Adrenal gland (tissue), 5 donors: ENCODE measurements around the gene CCIN.
"Not testable (repeated sequence)": the region's sequence is repeated elsewhere in the genome, so short reads cannot be mapped to it uniquely, and the experiment has no call there.

Experiments used
- POLR2A ChIP-seq, 2 donors: fragments of 450-650 bp; IDR thresholded peaks; one replicate each; pipeline ENCODE4 v1.6.1; 2017; ENCODE audit warnings: antibody characterized with exemption in 2 of 2, mild to moderate bottlenecking in 2 of 2, moderate library complexity in 1 of 2
- TF ChIP-seq, protein P1 (sequence below), 6 experiments: fragments of 450-650 bp in 4 of 6; fragments of 200-600 bp in 2 of 6; sonication (generic) in 1 of 6; IDR thresholded peaks; 1 replicate in 5 of 6; 2 replicates in 1 of 6; pipeline versions ENCODE4 v1.5.1 to v1.8.0; 2016 to 2021; ENCODE audit warnings: antibody characterized with exemption in 6 of 6, mild to moderate bottlenecking in 2 of 6, moderate library complexity in 1 of 6
- donor health status: DM: no; HTN: no; CAD: no.

GRCh38 chr9:36160126-36160525 lies 9.1 kb upstream of the CCIN start:
- TF ChIP-seq POLR2A (IDR thresholded peaks at IDR 0.05) = not testable (repeated sequence)
- TF ChIP-seq, protein P1, sequence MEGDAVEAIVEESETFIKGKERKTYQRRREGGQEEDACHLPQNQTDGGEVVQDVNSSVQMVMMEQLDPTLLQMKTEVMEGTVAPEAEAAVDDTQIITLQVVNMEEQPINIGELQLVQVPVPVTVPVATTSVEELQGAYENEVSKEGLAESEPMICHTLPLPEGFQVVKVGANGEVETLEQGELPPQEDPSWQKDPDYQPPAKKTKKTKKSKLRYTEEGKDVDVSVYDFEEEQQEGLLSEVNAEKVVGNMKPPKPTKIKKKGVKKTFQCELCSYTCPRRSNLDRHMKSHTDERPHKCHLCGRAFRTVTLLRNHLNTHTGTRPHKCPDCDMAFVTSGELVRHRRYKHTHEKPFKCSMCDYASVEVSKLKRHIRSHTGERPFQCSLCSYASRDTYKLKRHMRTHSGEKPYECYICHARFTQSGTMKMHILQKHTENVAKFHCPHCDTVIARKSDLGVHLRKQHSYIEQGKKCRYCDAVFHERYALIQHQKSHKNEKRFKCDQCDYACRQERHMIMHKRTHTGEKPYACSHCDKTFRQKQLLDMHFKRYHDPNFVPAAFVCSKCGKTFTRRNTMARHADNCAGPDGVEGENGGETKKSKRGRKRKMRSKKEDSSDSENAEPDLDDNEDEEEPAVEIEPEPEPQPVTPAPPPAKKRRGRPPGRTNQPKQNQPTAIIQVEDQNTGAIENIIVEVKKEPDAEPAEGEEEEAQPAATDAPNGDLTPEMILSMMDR (IDR thresholded peaks at IDR 0.05) = not testable (repeated sequence)
